Stomach smooth muscle (tissue), 2 donors: ENCODE data around the gene PPFIBP1.
"Not testable (repeated sequence)": the region's sequence is repeated elsewhere in the genome, so short reads cannot be mapped to it uniquely, and the experiment has no call there.

Experiments
- H3K27ac ChIP-seq: one replicate; pipeline ENCODE4 v1.7.0; 2013; ENCODE audit warnings: mild to moderate bottlenecking, low read length, inconsistent platforms
- H3K27me3 ChIP-seq, 2 donors: one replicate each; pipeline ENCODE4 v1.7.0; 2013; ENCODE audit warnings: low read length in 2 of 2; ENCODE audit not compliant: insufficient read depth in 2 of 2, control insufficient read depth in 1 of 2
- H3K36me3 ChIP-seq, 2 donors: one replicate each; pipeline ENCODE4 v1.7.0; 2013; ENCODE audit warnings: low read length in 2 of 2; ENCODE audit not compliant: control insufficient read depth in 2 of 2, insufficient read depth in 2 of 2
- H3K4me1 ChIP-seq: one replicate; pipeline ENCODE4 v1.7.0; 2013; ENCODE audit warnings: low read length; ENCODE audit not compliant: control insufficient read depth, insufficient read depth
- H3K4me3 ChIP-seq, 2 donors: one replicate each; pipeline ENCODE4 v1.7.0; 2013; ENCODE audit warnings: low read length in 2 of 2
- H3K9ac ChIP-seq, 2 donors: one replicate each; pipeline ENCODE4 v1.7.0; 2013; ENCODE audit warnings: low read length in 2 of 2, mild to moderate bottlenecking in 1 of 2
- H3K9me3 ChIP-seq, 2 donors: one replicate each; pipeline ENCODE4 v1.7.0; 2013; ENCODE audit warnings: low read length in 2 of 2; ENCODE audit not compliant: control insufficient read depth in 2 of 2
- donor health status: healthy.
- donor health status: Pancreatic carcinoma.

Gene PPFIBP1

GRCh38 chr12:27581833-27582232 is 57.8 kb downstream of the PPFIBP1 start:
- not testable (repeated sequence) for H3K4me1 ChIP-seq, H3K27ac ChIP-seq, H3K27me3 ChIP-seq, H3K9ac ChIP-seq, H3K4me3 ChIP-seq, H3K9me3 ChIP-seq
- H3K36me3 ChIP-seq = peaks cover 6 to 10% of the 10 kb centered on the region in 2 donors

GRCh38 chr12:27582445-27582844 is 58.4 kb downstream of the PPFIBP1 start:
- not testable (repeated sequence) for H3K9ac ChIP-seq, H3K9me3 ChIP-seq, H3K4me3 ChIP-seq, H3K27me3 ChIP-seq, H3K4me1 ChIP-seq, H3K27ac ChIP-seq
- peaks cover 6 to 10% of the 10 kb centered on the region in 2 donors for H3K36me3 ChIP-seq

GRCh38 chr12:27583057-27583797 is 59.2 kb downstream of the PPFIBP1 start:
- Histone ChIP-seq H3K27me3 (no peaks in the 10 kb centered on the region), H3K36me3 (peaks cover 6 to 10% of the 10 kb centered on the region in 2 donors), H3K4me1 (no peaks in the 10 kb centered on the region), H3K9ac (no peak overlapping the region), H3K4me3 (no peak overlapping the region), H3K9me3 (no peaks in the 10 kb centered on the region), H3K27ac (peak overlapping the region; percentile 53)

GRCh38 chr12:27583981-27584380 is 60.0 kb downstream of the PPFIBP1 start:
- Histone ChIP-seq H3K4me1 (no peaks in the 10 kb centered on the region), H3K9ac (no peak overlapping the region), H3K4me3 (no peak overlapping the region), H3K27me3 (no peaks in the 10 kb centered on the region), H3K27ac (peak overlapping the region; percentile 53), H3K36me3 (peaks cover 3 to 6% of the 10 kb centered on the region in 2 donors), H3K9me3 (no peaks in the 10 kb centered on the region)

GRCh38 chr12:27585739-27586265 is 61.8 kb downstream of the PPFIBP1 start:
- no peaks in the 10 kb centered on the region for H3K9me3 ChIP-seq
- no peak overlapping the region for H3K9ac ChIP-seq
- H3K36me3 ChIP-seq = peaks cover 0 to 2% of the 10 kb centered on the region in 2 donors
- no peak overlapping the region for H3K4me3 ChIP-seq
- H3K27me3 ChIP-seq = no peaks in the 10 kb centered on the region
- no peak overlapping the region for H3K27ac ChIP-seq
- no peaks in the 10 kb centered on the region for H3K4me1 ChIP-seq

GRCh38 chr12:27588075-27588730 is 64.2 kb downstream of the PPFIBP1 start:
- not testable (repeated sequence) for H3K9me3 ChIP-seq, H3K36me3 ChIP-seq, H3K9ac ChIP-seq, H3K27me3 ChIP-seq, H3K4me1 ChIP-seq, H3K4me3 ChIP-seq, H3K27ac ChIP-seq

GRCh38 chr12:27588776-27589175 is 64.8 kb downstream of the PPFIBP1 start:
- Histone ChIP-seq H3K9me3 (no peaks in the 10 kb centered on the region), H3K27me3 (no peaks in the 10 kb centered on the region), H3K27ac (no peak overlapping the region), H3K4me3 (no peak overlapping the region), H3K4me1 (peaks cover 4% of the 10 kb centered on the region), H3K9ac (no peak overlapping the region), H3K36me3 (peaks cover 0 to 2% of the 10 kb centered on the region in 2 donors)

GRCh38 chr12:27589419-27589818 is 65.4 kb downstream of the PPFIBP1 start:
- Histone ChIP-seq H3K9ac (no peak overlapping the region), H3K9me3 (no peaks in the 10 kb centered on the region), H3K4me1 (peaks cover 4% of the 10 kb centered on the region), H3K4me3 (no peak overlapping the region), H3K27me3 (no peaks in the 10 kb centered on the region), H3K27ac (no peak overlapping the region), H3K36me3 (no peaks in the 10 kb centered on the region)

GRCh38 chr12:27591698-27592097 is 67.7 kb downstream of the PPFIBP1 start:
- not testable (repeated sequence) for H3K27ac ChIP-seq, H3K27me3 ChIP-seq, H3K4me3 ChIP-seq, H3K4me1 ChIP-seq, H3K9ac ChIP-seq, H3K9me3 ChIP-seq, H3K36me3 ChIP-seq

- peak overlapping the region; percentile 8 for H3K27ac ChIP-seq
- no peaks in the 10 kb centered on the region for H3K27me3 ChIP-seq
- no peak overlapping the region for H3K9ac ChIP-seq
- no peaks in the 10 kb centered on the region for H3K9me3 ChIP-seq
- peaks cover 8% of the 10 kb centered on the region for H3K4me1 ChIP-seq
- H3K4me3 ChIP-seq = no peak overlapping the region
- no peaks in the 10 kb centered on the region for H3K36me3 ChIP-seq
Measured at GRCh38 chr12:27592548-27592947, 68.5 kb downstream of the PPFIBP1 start.

GRCh38 chr12:27593266-27593665 is 69.3 kb downstream of the PPFIBP1 start:
- H3K27me3 ChIP-seq = no peaks in the 10 kb centered on the region
- no peak overlapping the region for H3K4me3 ChIP-seq
- H3K36me3 ChIP-seq = no peaks in the 10 kb centered on the region
- peak overlapping the region; percentile 55 for H3K27ac ChIP-seq
- H3K9ac ChIP-seq = no peak overlapping the region
- H3K4me1 ChIP-seq = peaks cover 10% of the 10 kb centered on the region
- no peaks in the 10 kb centered on the region for H3K9me3 ChIP-seq
